Right hindlimb (tissue), 1 donor: ENCODE results near the gene KCNK4.
"Not testable (repeated sequence)": the region's sequence is repeated elsewhere in the genome, so short reads cannot be mapped to it uniquely, and the experiment has no call there.

Source experiments
- DNase-seq: peaks from one replicate; pipeline ENCODE4 v3.0.0-alpha.2; 2018

Gene KCNK4

GRCh38 chr11:64291262-64291751 is at the start of gene KCNK4:
TSS of gene KCNK4 (plus strand) at chr11:64291302. CDS start at chr11:64293019, 1,717 bp downstream.
- DNase-seq = no peak

- peak; percentile 72 for DNase-seq
Measured at GRCh38 chr11:64241491-64242374, 49.4 kb upstream of the KCNK4 start.

- DNase-seq = no peak
Measured at GRCh38 chr11:64243236-64243854, 47.8 kb upstream of the KCNK4 start.

DNA sequence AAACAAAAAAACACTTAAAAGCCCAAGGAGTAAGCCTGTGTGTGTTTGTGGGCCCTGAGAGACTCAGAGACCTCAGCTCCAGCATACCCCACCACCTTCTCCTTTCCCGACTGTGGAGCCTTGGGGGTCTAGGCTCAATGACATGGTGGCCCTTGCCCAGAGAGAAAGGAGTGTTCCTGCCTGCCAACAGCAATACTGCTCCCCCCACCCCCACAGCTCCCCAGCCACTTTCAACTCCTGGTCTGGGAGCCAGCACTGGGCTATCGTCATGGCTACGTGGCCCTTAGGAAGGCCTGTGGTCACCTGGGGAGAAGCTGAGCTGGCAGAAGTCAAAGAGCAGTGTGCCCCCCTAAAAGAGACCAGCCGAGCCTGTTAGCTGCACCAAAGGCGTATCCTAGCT is 47.0 kb upstream of the KCNK4 start:
- DNase-seq = no peak

DNA sequence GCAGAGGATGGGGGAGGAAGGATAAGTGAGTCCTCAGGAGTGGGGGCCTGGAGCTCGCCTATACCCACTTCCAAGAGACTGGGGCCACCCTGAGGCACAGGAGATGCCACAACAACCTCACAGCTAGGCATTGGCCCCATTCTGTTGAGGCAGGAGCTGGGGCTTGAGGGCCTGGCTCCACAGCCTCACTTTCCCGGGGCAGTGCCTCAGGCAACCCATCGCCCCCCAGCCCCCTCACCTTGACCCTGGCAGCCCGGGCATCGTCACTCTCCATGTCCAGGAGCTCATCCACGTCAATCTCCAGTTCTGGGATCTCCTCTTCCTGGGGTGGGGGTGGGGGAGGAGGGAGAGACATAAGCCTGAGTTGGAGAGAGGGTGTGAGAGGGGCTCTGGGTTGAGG is 46.1 kb upstream of the KCNK4 start:
- DNase-seq = no peak

DNA sequence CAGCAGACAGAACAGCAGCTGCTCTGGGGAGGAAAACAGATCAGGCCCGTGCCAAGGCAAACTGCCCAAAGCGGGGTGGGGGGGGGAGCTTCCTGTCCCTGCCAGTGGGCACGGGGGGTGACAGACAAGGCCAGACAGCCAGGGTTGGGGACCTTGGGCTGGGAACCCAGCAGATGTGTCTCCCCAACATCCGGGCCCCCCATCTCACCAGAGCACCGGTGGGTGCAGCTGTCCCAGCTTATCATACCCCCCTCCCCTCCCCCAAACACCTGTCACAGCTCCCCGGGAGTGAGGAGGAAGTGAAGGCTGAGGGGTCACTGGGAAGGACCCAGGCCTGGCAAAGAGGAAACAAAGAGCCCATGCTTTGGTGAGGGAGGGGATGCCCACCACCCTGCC is 45.7 kb upstream of the KCNK4 start:
- DNase-seq = peak; percentile 87

GRCh38 chr11:64245797-64246620 is 45.1 kb upstream of the KCNK4 start:
- DNase-seq = no peak

GRCh38 chr11:64246621-64246870 is 44.6 kb upstream of the KCNK4 start:
- DNase-seq = not testable (repeated sequence)

- DNase-seq = peak; percentile 94
Measured at GRCh38 chr11:64246871-64247728, 44.0 kb upstream of the KCNK4 start, which contains the start of gene PPP1R14B. TSS of gene PPP1R14B (minus strand) at chr11:64246943. CDS start at chr11:64246673, 270 bp downstream.

DNA sequence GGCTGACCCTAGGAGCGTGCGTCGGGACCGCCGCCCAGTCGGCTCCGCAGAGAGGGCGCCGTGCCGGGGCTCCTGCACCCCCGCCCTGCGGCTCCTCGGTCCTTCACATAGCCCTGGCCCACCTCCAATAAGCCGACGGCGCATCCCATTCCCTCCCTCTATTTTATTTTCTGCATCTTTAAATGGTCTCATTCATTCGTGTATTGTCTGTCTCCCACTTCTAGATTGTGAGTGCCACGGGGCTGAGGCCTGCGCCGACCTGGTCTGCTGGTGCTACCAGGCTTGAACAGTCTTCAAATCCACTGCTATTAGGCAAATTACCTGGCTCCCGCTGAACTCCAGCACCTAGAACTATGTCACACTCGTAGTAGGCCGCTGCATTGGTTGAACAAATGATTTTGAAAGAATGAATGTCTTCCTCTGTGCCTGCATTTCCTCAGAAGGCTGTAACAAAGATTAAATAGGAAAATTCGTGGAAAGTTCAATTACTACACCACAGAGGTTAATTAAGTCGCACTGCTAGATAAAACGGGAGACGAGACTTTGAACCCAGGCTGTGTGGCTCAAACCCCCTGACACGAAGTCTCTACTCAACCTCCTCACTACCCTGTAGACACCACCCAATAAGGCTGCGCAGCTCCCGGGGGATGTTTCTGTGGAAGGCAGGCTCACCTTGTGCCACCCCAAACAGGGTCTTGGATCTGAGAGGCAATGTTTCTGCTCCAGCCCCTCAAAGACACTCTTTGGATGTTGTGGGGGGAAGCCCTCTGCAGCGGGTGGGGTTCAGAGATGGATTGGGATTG is 43.2 kb upstream of the KCNK4 start:
- DNase-seq = no peak

GRCh38 chr11:64248578-64248977 is 42.5 kb upstream of the KCNK4 start:
- no peak for DNase-seq

DNA sequence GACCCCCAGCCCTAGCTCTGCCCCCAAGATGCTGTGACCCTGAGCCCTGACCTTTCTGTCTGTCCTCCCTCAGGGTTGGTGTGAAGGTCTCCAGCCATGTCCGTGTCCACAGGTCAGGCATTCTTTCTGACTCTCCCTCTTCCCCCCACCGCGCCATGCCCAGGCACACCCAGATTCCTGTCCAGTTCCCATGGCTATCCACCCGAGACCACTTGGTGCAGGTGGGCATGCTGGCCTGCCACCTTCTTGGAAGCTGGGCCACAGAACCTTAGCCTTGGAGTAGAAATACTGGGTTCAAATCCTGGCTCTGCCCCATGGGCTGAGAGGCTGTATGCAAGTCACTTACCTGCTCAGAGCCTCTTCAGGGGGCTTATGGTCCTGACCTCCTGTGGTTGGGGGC is 42.1 kb upstream of the KCNK4 start:
- DNase-seq = no peak

GRCh38 chr11:64249563-64250414 is 41.3 kb upstream of the KCNK4 start:
- DNase-seq = no peak

GRCh38 chr11:64250415-64251015 is 40.6 kb upstream of the KCNK4 start:
- DNase-seq = no peak

DNA sequence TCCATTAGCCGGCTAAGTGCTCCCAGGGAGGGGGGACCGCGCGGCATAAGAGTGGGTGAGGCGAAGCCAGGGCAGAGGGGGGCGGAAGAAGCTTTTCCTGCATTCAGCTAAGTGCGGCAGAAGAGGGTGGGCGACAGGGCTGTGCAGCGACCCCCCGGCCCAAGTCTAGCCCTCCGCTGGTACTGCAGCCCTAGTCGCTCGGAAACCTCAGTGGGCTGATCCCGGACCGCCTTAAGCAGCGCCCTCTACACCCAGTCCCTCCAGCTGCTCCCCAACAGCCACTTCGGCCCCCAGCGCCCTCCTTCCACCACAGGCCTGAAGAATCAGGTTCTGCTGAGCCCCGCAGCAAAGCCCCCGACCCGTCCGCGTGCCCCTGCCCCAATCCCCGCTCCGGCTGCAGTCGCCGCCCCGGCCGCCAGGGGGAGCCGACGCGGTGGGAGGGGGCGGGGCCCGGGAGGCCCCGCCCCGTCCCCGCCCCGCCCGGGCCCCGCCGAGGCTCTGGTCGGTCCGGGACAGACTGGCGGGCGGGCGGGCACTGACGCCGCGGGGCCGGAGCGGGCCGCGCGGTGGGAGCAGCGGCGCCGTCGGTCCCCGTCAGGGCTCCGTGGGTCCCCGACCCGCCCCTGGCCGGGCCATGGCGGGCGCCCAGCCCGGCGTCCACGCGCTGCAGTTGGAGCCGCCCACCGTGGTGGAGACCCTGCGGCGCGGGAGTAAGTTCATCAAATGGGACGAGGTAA is 39.9 kb upstream of the KCNK4 start, which contains the start of gene PLCB3:
Gene PLCB3 (plus strand): TSS at position 515 of the 737 bp plus-strand sequence. CDS start 120 bp downstream, at position 635.
- DNase-seq = no peak

DNA sequence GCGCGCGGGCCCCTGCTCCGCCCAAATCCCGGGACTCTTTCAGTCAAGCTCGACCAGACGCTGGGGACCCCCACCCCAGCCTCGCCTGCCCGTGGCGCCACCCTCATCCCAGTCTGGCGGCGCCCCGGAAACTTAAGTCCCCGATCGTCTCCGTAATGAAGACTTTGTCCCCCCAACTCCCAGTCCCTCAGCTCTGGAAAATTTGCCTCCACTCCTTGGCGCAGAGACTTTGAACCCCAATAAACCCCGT is 39.4 kb upstream of the KCNK4 start:
- no peak for DNase-seq

GRCh38 chr11:64252003-64252872 is 38.9 kb upstream of the KCNK4 start:
- no peak for DNase-seq

DNA sequence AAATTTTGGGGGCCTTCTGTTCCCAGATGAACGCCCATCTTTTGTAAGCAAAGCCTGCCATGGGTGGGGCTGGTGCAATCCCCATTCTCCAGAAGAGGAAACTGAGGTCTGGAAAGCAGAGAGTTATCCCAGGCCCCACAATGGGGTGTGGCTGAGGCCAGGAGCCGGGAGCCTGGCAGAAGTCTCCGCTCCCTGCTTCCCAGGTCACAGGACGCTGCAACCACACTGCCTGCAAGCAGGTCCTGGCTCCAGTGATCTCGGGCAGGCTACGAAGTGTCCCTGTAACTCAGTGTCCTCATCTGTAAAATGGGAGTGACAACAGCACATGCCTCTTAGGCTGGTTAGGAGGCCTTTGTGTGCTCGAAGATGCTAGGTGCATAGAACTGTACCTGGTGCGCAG is 38.1 kb upstream of the KCNK4 start:
- no peak for DNase-seq

- no peak for DNase-seq
Measured at GRCh38 chr11:64253481-64253880, 37.6 kb upstream of the KCNK4 start.
